GM06990 (cell line): ENCODE data around the gene RPTOR.

Source experiments
- DNase-seq: peaks from one replicate; pipeline ENCODE4 v3.0.0-alpha.2; 2011; ENCODE audit not compliant: insufficient read length; ENCODE audit errors: extremely low read depth
- H3K27me3 ChIP-seq: replicated peaks from 2 replicates; pipeline ENCODE4 v1.6.0; 2011; ENCODE audit warnings: low read length; ENCODE audit not compliant: control insufficient read depth, insufficient read depth
- H3K36me3 ChIP-seq: 2 replicates; pipeline ENCODE4 v1.5.1; 2011; ENCODE audit warnings: low read length; ENCODE audit not compliant: control insufficient read depth, insufficient read depth
- H3K4me3 ChIP-seq: replicated peaks from 2 replicates; pipeline ENCODE4 v1.5.1; 2011; ENCODE audit warnings: low read depth, mild to moderate bottlenecking, control low read depth, low read length
- CTCF ChIP-seq: IDR thresholded peaks from 2 replicates; pipeline ENCODE4 v1.5.1; 2011; ENCODE audit warnings: low read length, control low read depth, mild to moderate bottlenecking, inconsistent platforms; ENCODE audit not compliant: insufficient read depth, poor library complexity, severe bottlenecking

RPTOR gene

GRCh38 chr17:80774643-80775281, 230.1 kb downstream of the RPTOR start:
- DNase-seq: no peak
- Histone ChIP-seq H3K36me3 (no peaks in the 10 kb centered on the region; the same call in 1 of the 2 replicates), H3K27me3 (no peaks in the 10 kb centered on the region), H3K4me3 (no peak overlapping the region)
- TF ChIP-seq CTCF: no peak

DNA sequence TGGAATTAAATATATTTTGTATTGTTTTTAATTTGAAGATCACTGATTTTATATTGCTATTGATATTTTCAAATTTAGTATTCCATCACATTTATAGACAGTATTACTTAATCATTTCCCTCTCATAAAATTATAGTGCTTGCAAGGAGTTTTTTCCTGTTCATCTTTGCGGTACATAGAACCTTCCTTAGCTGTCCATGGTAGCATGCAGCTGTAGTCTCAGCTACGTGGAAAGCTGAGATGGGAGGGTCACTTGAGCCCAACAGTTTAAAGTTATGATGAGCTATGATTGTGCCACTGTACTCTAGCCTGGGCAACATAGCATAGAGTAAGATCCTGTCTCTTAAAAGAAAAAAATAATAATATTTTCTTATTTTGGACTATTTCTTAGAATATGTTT, 231.2 kb downstream of the RPTOR start:
- no peaks in the 10 kb centered on the region; the same call in 1 of the 2 replicates for H3K36me3 ChIP-seq
- no peak overlapping the region for H3K4me3 ChIP-seq
- DNase-seq: no peak
- TF ChIP-seq CTCF: no peak
- no peaks in the 10 kb centered on the region for H3K27me3 ChIP-seq

DNA sequence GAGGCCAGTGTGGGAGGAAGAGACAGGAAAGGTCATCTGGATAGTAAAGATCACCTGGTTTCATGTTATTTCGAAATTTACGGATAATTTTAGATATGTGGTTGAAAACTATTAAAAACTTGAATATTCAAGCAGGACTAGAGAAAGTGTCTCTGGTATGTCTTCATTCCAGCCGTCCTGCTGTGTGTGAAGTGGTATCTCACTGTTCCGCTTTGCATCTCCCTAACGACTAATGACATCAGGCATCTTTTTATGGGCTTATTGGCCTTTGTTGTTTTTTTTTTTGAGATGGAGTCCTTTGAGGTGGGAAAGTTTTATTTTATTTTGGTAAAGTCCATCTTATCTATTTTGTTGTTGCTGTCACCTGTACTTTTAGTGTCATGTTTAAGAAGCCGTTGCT, 232.6 kb downstream of the RPTOR start:
- Histone ChIP-seq H3K4me3 (no peak overlapping the region), H3K27me3 (no peaks in the 10 kb centered on the region), H3K36me3 (no peaks in the 10 kb centered on the region; the same call in 1 of the 2 replicates)
- DNase-seq: no peak
- no peak for TF ChIP-seq CTCF

- no peaks in the 10 kb centered on the region; the same call in 1 of the 2 replicates for H3K36me3 ChIP-seq
- no peak for TF ChIP-seq CTCF
- no peaks in the 10 kb centered on the region for H3K27me3 ChIP-seq
- no peak overlapping the region for H3K4me3 ChIP-seq
- DNase-seq: no peak
These were observed 234.1 kb downstream of the RPTOR start for GRCh38 chr17:80778716-80779115.

GRCh38 chr17:80779336-80779735, 234.7 kb downstream of the RPTOR start:
- Histone ChIP-seq H3K27me3 (no peaks in the 10 kb centered on the region), H3K4me3 (no peak overlapping the region), H3K36me3 (no peaks in the 10 kb centered on the region; the same call in 1 of the 2 replicates)
- no peak for DNase-seq
- no peak for TF ChIP-seq CTCF

DNA sequence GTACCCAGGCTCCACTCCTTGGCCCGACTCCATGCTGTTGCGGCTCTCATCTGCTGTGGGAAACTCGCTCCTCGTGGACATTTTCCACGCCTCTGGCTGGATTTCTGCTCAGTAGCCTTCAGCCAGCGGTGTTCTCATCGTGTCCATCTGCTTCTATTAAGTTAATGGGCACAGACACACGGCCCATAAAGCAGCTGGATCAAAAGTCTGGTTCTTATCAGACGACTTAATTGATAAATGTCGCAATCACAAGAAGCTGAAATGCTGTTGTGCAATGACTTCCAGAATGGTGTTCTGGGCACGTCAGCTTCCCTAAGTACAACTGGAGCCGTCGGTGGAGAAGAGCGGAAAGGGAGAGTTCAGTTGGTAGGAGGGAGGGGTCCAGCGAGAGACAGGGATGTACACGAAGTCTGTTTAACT, 235.3 kb downstream of the RPTOR start:
- TF ChIP-seq CTCF: no peak
- Histone ChIP-seq H3K27me3 (no peaks in the 10 kb centered on the region), H3K4me3 (no peak overlapping the region), H3K36me3 (no peaks in the 10 kb centered on the region; the same call in 1 of the 2 replicates)
- no peak for DNase-seq
